Loucy (cell line): ENCODE data around the gene PLEKHB2.
"Not testable (repeated sequence)": the region's sequence is repeated elsewhere in the genome, so short reads cannot be mapped to it uniquely, and the experiment has no call there.

Source experiments
- H2AFZ ChIP-seq: fragments of 200-600 bp; sonication (generic); 2 replicates; pipeline ENCODE4 v1.6.0; 2016; ENCODE audit warnings: antibody characterized with exemption, mild to moderate bottlenecking, low read length, moderate library complexity
- H3F3A ChIP-seq: fragments of 200-600 bp; 2 replicates; pipeline ENCODE4 v1.6.0; 2016; ENCODE audit warnings: antibody characterized with exemption, low read depth, mild to moderate bottlenecking
- H3K27me3 ChIP-seq: fragments of 200-600 bp; sonication (generic); 2 replicates; pipeline ENCODE4 v1.6.1; 2014; ENCODE audit warnings: low read length, mild to moderate bottlenecking; ENCODE audit not compliant: insufficient read depth, poor library complexity, severe bottlenecking
- H3K36me3 ChIP-seq: fragments of 200-600 bp; sonication (generic); 2 replicates; pipeline ENCODE4 v1.6.1; 2016; ENCODE audit warnings: low read length; ENCODE audit not compliant: insufficient read depth
- H3K4me1 ChIP-seq: fragments of 200-600 bp; sonication (generic); 2 replicates; pipeline ENCODE4 v1.5.1; 2014; ENCODE audit warnings: low read length, mild to moderate bottlenecking; ENCODE audit not compliant: insufficient read depth, poor library complexity, severe bottlenecking
- H3K4me2 ChIP-seq: fragments of 200-600 bp; sonication (generic); 2 replicates; pipeline ENCODE4 v1.6.0; 2014; ENCODE audit warnings: antibody characterized with exemption, low read length, low read depth, mild to moderate bottlenecking; ENCODE audit not compliant: poor library complexity, severe bottlenecking
- H3K4me3 ChIP-seq: fragments of 200-600 bp; sonication (generic); 2 replicates; pipeline ENCODE4 v1.5.1; 2014; ENCODE audit warnings: low read length, mild to moderate bottlenecking, mixed read lengths; ENCODE audit not compliant: poor library complexity, severe bottlenecking
- H3K79me2 ChIP-seq: fragments of 200-600 bp; sonication (generic); 2 replicates; pipeline ENCODE4 v1.6.1; 2014; ENCODE audit warnings: low read length; ENCODE audit not compliant: insufficient read depth
- H3K9ac ChIP-seq: fragments of 200-600 bp; sonication (generic); 2 replicates; pipeline ENCODE4 v1.6.0; 2014; ENCODE audit warnings: mild to moderate bottlenecking, low read depth, low read length, moderate library complexity; ENCODE audit not compliant: poor library complexity, severe bottlenecking
- H3K9me2 ChIP-seq: fragments of 200-600 bp; sonication (generic); replicated peaks from 2 replicates; pipeline ENCODE4 v1.6.1; 2016; ENCODE audit warnings: low read depth, low read length, mixed read lengths
- H3K9me3 ChIP-seq: fragments of 200-600 bp; sonication (generic); 2 replicates; pipeline ENCODE4 v1.6.1; 2014; ENCODE audit warnings: mild to moderate bottlenecking, antibody characterized with exemption, low read length, low read depth; ENCODE audit not compliant: insufficient read depth
- H4K20me1 ChIP-seq: fragments of 200-600 bp; sonication (generic); 2 replicates; pipeline ENCODE4 v1.6.0; 2014; ENCODE audit warnings: antibody characterized with exemption, low read length, mild to moderate bottlenecking; ENCODE audit not compliant: insufficient read depth, poor library complexity, severe bottlenecking
- EZH2phosphoT487 ChIP-seq: fragments of 200-600 bp; IDR thresholded peaks from 2 replicates; pipeline ENCODE4 v1.6.1; 2018; ENCODE audit warnings: antibody characterized with exemption, mild to moderate bottlenecking, moderate library complexity, borderline replicate concordance
- TF ChIP-seq, protein P1 (sequence below): fragments of 200-600 bp; sonication (generic); conservative IDR thresholded peaks from 2 replicates; pipeline ENCODE4 v1.5.1; 2014; ENCODE audit warnings: mild to moderate bottlenecking, antibody characterized with exemption, low read length

The PLEKHB2 gene

DNA sequence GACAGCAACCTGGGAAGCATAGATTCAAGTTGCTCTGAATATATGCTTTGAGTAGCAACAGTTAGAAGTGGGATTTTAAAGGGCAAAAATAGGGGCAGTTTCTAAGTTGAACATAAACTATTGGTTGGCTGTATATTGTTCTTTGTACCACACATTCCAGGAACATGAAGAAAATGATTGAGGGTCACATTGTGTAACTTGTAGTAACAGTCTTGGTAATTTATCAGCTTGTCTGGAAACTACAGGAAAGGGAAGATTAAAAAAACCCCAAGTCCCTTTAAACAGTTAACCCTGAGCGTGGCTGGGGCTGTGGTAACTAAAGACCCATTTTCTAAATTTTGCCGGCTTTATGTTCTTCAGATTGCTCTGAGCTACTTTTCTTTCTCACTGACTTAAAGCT is 7.4 kb downstream of the PLEKHB2 start:
- H3K9me3 ChIP-seq, result no peaks in the 10 kb centered on the region
- H4K20me1 ChIP-seq, result peaks cover 55% of the 10 kb centered on the region
- H3K4me3 ChIP-seq, result peak overlapping the region; percentile 35
- peaks cover 5% of the 10 kb centered on the region; the same call in 1 of the 2 replicates for H3F3A ChIP-seq
- no peaks in the 10 kb centered on the region for H3K9me2 ChIP-seq
- no peak overlapping the region for H2AFZ ChIP-seq
- H3K4me2 ChIP-seq, result peak overlapping the region; percentile 59
- TF ChIP-seq, protein P1, sequence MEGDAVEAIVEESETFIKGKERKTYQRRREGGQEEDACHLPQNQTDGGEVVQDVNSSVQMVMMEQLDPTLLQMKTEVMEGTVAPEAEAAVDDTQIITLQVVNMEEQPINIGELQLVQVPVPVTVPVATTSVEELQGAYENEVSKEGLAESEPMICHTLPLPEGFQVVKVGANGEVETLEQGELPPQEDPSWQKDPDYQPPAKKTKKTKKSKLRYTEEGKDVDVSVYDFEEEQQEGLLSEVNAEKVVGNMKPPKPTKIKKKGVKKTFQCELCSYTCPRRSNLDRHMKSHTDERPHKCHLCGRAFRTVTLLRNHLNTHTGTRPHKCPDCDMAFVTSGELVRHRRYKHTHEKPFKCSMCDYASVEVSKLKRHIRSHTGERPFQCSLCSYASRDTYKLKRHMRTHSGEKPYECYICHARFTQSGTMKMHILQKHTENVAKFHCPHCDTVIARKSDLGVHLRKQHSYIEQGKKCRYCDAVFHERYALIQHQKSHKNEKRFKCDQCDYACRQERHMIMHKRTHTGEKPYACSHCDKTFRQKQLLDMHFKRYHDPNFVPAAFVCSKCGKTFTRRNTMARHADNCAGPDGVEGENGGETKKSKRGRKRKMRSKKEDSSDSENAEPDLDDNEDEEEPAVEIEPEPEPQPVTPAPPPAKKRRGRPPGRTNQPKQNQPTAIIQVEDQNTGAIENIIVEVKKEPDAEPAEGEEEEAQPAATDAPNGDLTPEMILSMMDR, result no peak
- no peak for TF ChIP-seq EZH2phosphoT487
- H3K36me3 ChIP-seq, result peaks cover 4% of the 10 kb centered on the region; the same call in 1 of the 2 replicates
- peaks cover 90% of the 10 kb centered on the region for H3K79me2 ChIP-seq
- no peaks in the 10 kb centered on the region for H3K27me3 ChIP-seq
- peaks cover 53% of the 10 kb centered on the region for H3K4me1 ChIP-seq
- peak overlapping the region; percentile 10 for H3K9ac ChIP-seq

GRCh38 chr2:131113566-131114227 is 8.6 kb downstream of the PLEKHB2 start:
- Histone ChIP-seq H3K9me2 (no peaks in the 10 kb centered on the region), H3F3A (peaks cover 5% of the 10 kb centered on the region; the same call in 1 of the 2 replicates), H4K20me1 (peaks cover 44% of the 10 kb centered on the region), H3K27me3 (no peaks in the 10 kb centered on the region), H3K79me2 (peaks cover 90% of the 10 kb centered on the region), H3K4me1 (peaks cover 43% of the 10 kb centered on the region), H3K4me2 (peak overlapping the region; percentile 59), H3K36me3 (peaks cover 4% of the 10 kb centered on the region; the same call in 1 of the 2 replicates), H3K4me3 (no peak overlapping the region), H3K9me3 (no peaks in the 10 kb centered on the region), H2AFZ (no peak overlapping the region), H3K9ac (no peak overlapping the region)
- TF ChIP-seq, protein P1, result no peak
- TF ChIP-seq EZH2phosphoT487, result no peak

- not testable (repeated sequence) for H3K9me3 ChIP-seq, H2AFZ ChIP-seq, H3K27me3 ChIP-seq, H3F3A ChIP-seq, H3K36me3 ChIP-seq, H3K9me2 ChIP-seq, H3K4me2 ChIP-seq, H3K4me3 ChIP-seq, H3K9ac ChIP-seq
- Histone ChIP-seq H4K20me1 (peaks cover 43% of the 10 kb centered on the region), H3K79me2 (peaks cover 89% of the 10 kb centered on the region), H3K4me1 (peaks cover 43% of the 10 kb centered on the region)
Observed at GRCh38 chr2:131114950-131115349, 9.8 kb downstream of the PLEKHB2 start.

- H3K9me3 ChIP-seq, result no peaks in the 10 kb centered on the region
- H3K4me3 ChIP-seq, result peak overlapping the region; percentile 5
- no peaks in the 10 kb centered on the region for H3K9me2 ChIP-seq
- no peak overlapping the region for H3K9ac ChIP-seq
- peak overlapping the region; percentile 33 for H3K4me2 ChIP-seq
- no peak overlapping the region for H2AFZ ChIP-seq
- peaks cover 89% of the 10 kb centered on the region for H3K79me2 ChIP-seq
- H4K20me1 ChIP-seq, result peaks cover 38% of the 10 kb centered on the region
- peaks cover 5% of the 10 kb centered on the region; the same call in 1 of the 2 replicates for H3F3A ChIP-seq
- H3K27me3 ChIP-seq, result no peaks in the 10 kb centered on the region
- peaks cover 36% of the 10 kb centered on the region for H3K4me1 ChIP-seq
- peaks cover 4% of the 10 kb centered on the region; the same call in 1 of the 2 replicates for H3K36me3 ChIP-seq
- no peak for TF ChIP-seq EZH2phosphoT487
- TF ChIP-seq, protein P1, result no peak
Observed at GRCh38 chr2:131115752-131116151, 10.6 kb downstream of the PLEKHB2 start.
